Lower lobe of right lung (tissue), 2 donors: Measurements from ENCODE around the gene TMEM51. TPM values are rescaled to one million over a fixed set of nuclear protein-coding genes. Genes with fewer than 3 reads are reported as not detected.

Source experiments
- ATAC-seq, 2 donors: fragments of 200-7000 bp; cut with Tn5 transposase; one replicate each; pipeline ENCODE4 v1.9.1; 2020 to 2022; ENCODE audit warnings: mild to moderate bottlenecking in 2 of 2, moderate library complexity in 2 of 2
- DNase-seq: peaks from one replicate; pipeline ENCODE4 v3.0.0-alpha.2; 2020
- H3K27ac ChIP-seq: fragments of 200-600 bp; one replicate; pipeline ENCODE4 v1.8.0; 2022
- H3K27me3 ChIP-seq: fragments of 200-600 bp; one replicate; pipeline ENCODE4 v1.8.0; 2022; ENCODE audit warnings: low read depth
- H3K36me3 ChIP-seq: fragments of 200-600 bp; one replicate; pipeline ENCODE4 v1.8.0; 2022; ENCODE audit warnings: mild to moderate bottlenecking
- H3K4me1 ChIP-seq: fragments of 200-600 bp; one replicate; pipeline ENCODE4 v1.8.0; 2022
- H3K4me3 ChIP-seq: fragments of 200-600 bp; one replicate; pipeline ENCODE4 v1.8.0; 2022; ENCODE audit warnings: mild to moderate bottlenecking
- H3K9me3 ChIP-seq: fragments of 200-600 bp; one replicate; pipeline ENCODE4 v1.8.0; 2022
- CTCF ChIP-seq: fragments of 200-600 bp; IDR thresholded peaks from one replicate; pipeline ENCODE4 v1.8.0; 2022; ENCODE audit warnings: antibody characterized with exemption, mild to moderate bottlenecking
- intact Hi-C: fragments of 100-400 bp; cut with DNase I; formaldehyde crosslinking; loops from one replicate; pipeline ENCODE4 v1.11.0; 2022
- total RNA-seq: library from RNA; stranded (reverse); fragmentation: NEBNext Ultra II Directional; extraction: Animal tissue kit (Norgen Biotek cat#: 25700); gene quantifications from one replicate; pipeline ENCODE4 v1.2.1, GENCODE V29; 2021
- donor health status: DM: no; HTN: yes; CAD: no; lungs with severe emphysema.

TMEM51 gene
- total RNA-seq, 1 donor from 2014 or later: 18.4 TPM

DNA sequence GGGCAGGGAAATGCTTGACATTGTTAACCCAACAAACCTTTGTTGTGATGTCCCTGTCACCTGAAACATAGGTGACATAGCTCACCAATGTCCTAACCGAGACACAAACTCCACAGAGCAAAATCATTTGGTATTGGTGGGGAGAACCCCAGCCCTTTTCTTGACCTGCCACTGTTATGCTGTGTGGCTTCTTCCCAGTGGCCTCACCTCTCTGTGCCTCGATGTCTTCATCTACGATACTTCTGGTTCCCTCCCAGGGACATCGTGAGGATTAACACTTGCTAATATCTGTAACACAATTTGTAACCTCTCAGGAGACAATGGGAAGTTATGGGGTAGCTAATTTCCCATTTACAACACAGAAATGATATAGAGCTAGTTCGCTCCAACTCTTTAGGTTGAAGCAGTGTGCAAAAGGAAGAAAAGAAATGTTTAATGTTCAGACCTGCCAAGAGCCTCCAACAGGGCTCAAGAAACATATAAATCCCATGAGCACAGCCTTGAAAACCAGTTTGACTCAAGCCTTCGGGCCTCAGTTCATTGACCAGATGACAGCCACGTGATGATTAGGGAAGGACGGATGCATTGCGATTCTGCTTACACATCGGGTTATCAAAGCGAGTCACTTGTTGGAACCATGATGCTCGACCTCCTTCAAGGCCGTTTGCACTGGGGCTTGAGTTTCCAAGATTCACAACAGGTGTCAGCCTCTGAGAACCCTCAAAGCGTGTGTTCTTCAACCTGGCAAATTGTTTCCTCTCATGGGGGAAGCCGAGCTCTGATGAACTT is 37.8 kb upstream of the TMEM51 start:
- H3K27me3 ChIP-seq: no peaks in the 10 kb centered on the region
- no peaks in the 10 kb centered on the region for H3K4me1 ChIP-seq
- no peak for TF ChIP-seq CTCF
- H3K27ac ChIP-seq: no peak overlapping the region
- intact Hi-C loops: no loop called here
- peaks cover 8% of the 10 kb centered on the region for H3K36me3 ChIP-seq
- H3K9me3 ChIP-seq: no peaks in the 10 kb centered on the region
- DNase-seq: no peak
- no peak for ATAC-seq
- H3K4me3 ChIP-seq: no peak overlapping the region

- TF ChIP-seq CTCF: no peak
- DNase-seq: no peak
- no peaks in the 10 kb centered on the region for H3K27me3 ChIP-seq
- H3K4me1 ChIP-seq: no peaks in the 10 kb centered on the region
- intact Hi-C loops: no loop called here
- no peaks in the 10 kb centered on the region for H3K9me3 ChIP-seq
- no peak for ATAC-seq
- H3K36me3 ChIP-seq: peaks cover 8% of the 10 kb centered on the region
- no peak overlapping the region for H3K27ac ChIP-seq
- no peak overlapping the region for H3K4me3 ChIP-seq
Observed at GRCh38 chr1:15116966-15117365, 36.6 kb upstream of the TMEM51 start.

DNA sequence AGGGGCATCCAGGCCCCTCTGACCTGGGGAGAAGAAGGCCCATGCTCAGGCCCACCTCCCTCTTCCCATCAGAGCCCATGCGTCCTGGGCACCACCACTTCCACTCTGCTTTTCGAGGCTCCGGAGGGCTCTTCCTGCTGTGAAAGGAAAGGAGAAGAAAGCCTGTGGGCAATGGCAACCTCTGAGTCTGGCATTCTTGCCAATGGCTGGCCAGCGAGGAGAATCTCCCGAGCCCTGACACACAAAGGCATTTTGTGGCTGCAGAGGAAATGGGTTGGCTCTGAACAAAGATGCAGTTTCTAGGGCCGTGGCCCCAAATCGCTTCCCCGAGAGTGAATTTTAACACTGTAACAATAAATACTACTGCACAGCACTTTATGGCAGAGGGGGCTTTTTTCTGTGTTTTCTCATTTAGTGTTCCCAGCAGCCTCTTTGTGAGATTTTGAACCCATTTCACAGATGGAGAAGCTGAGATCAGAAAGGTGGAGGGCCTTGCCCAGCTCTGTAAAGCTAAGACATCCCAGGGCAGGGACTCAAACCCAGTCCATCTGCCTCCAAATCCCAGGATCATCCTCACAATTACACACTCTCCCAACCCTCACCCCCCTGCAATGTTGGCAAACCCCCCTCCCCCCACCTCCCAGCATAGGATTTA is 35.7 kb upstream of the TMEM51 start:
- no peaks in the 10 kb centered on the region for H3K9me3 ChIP-seq
- DNase-seq (no peak), ATAC-seq (no peak)
- H3K4me3 ChIP-seq: no peak overlapping the region
- no peaks in the 10 kb centered on the region for H3K27me3 ChIP-seq
- TF ChIP-seq CTCF: no peak
- intact Hi-C loops: no loop called here
- H3K4me1 ChIP-seq: no peaks in the 10 kb centered on the region
- H3K27ac ChIP-seq: no peak overlapping the region
- H3K36me3 ChIP-seq: peaks cover 8% of the 10 kb centered on the region

- TF ChIP-seq CTCF: no peak
- no peak overlapping the region for H3K4me3 ChIP-seq
- intact Hi-C loops: no loop called here
- no peaks in the 10 kb centered on the region for H3K9me3 ChIP-seq
- peaks cover 8% of the 10 kb centered on the region for H3K36me3 ChIP-seq
- no peaks in the 10 kb centered on the region for H3K4me1 ChIP-seq
- no peaks in the 10 kb centered on the region for H3K27me3 ChIP-seq
- H3K27ac ChIP-seq: no peak overlapping the region
- ATAC-seq (no peak), DNase-seq (no peak)
Observed at GRCh38 chr1:15118579-15118978, 35.0 kb upstream of the TMEM51 start.

- DNase-seq: no peak
Observed at GRCh38 chr1:15120251-15120945, 33.1 kb upstream of the TMEM51 start.

More at GRCh38 chr1:15120251-15120945, 33.1 kb upstream of the TMEM51 start:
- no peak for TF ChIP-seq CTCF
- Histone ChIP-seq H3K9me3 (no peaks in the 10 kb centered on the region), H3K4me3 (no peak overlapping the region), H3K4me1 (no peaks in the 10 kb centered on the region), H3K27ac (no peak overlapping the region), H3K36me3 (no peaks in the 10 kb centered on the region), H3K27me3 (no peaks in the 10 kb centered on the region)
- ATAC-seq: no peak
- intact Hi-C loops: loop anchor here (10.0 kb wide), 2 partner anchors 154 to 184 kb away; no protein-coding TSS in a partner anchor
